VCaP (cell line): ENCODE results near the gene CDY2B.
"Not testable (repeated sequence)": the region's sequence is repeated elsewhere in the genome, so short reads cannot be mapped to it uniquely, and the experiment has no call there.

Source experiments
- H3K27ac ChIP-seq: fragments of 450-650 bp; 2 replicates; pipeline ENCODE4 v1.5.1; 2017

CDY2B gene, protein sequence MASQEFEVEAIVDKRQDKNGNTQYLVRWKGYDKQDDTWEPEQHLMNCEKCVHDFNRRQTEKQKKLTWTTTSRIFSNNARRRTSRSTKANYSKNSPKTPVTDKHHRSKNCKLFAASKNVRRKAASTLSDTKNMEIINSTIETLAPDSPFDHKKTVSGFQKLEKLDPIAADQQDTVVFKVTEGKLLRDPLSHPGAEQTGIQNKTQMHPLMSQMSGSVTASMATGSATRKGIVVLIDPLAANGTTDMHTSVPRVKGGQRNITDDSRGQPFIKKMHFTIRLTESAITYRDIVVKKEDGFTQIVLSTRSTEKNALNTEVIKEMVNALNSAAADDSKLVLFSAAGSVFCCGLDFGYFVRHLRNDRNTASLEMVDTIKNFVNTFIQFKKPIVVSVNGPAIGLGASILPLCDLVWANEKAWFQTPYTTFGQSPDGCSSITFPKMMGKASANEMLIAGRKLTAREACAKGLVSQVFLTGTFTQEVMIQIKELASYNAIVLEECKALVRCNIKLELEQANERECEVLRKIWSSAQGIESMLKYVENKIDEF

DNA sequence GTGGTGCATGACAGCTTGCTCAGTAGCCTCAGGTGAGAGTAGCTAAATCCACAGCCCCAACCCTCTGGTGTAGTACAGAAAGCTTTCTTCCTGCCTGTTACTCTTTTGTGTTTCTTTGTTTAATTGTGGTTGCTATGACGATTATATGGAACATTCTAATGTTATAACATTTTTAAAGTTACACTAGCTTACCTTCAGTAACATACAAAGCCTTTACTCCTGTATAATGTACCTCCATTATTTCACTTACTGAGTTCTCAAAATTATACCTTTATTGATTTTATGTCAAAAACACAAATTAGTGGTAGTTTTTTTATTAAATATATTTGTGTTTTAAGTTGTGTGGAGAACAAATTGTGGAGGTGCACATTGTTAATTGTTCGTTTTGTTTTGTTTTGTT lies at the start of gene CDY2B:
TSS of gene CDY2B (minus strand) at position 101 of the 400 bp plus-strand sequence. CDS start 328 bp downstream, outside the sequence.
- not testable (repeated sequence) for H3K27ac ChIP-seq

DNA sequence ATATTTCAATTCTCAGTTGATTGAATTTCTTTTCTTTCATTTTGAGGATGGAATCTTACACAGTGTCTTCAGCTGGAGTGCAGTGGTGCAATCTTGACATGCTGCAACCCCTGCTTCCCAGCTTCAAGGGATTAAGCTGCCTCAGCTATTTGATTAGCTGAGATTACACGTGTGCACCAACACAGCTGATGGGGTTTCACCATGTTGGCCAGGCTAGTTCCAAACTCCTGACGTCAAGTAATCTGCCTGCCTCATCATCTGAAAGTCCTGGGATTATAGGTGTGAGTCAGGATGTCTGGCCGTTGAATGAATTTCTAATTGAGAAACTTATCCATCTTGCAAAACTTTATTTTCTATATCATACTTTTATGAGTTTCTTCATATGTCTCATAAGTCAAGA lies 28.0 kb upstream of the CDY2B start:
- H3K27ac ChIP-seq, result not testable (repeated sequence)

DNA sequence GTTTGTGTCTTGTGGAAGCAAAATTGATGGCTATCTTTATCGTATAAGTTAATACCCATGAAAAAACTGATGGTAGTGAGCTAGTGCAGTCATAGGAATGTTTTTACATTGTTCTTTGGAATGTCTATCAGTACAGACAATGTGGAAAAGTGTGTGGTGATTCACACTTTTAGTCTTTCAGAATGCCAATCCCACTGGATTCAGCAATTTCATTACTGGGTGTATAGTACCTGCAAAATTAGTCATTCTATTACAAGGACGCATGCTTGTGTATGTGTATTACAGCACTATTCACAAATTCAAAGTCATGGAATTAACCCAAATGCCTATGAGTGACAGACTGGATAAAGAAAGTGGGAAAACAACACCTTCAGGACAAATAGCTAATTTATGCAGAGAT lies 27.3 kb upstream of the CDY2B start:
- not testable (repeated sequence) for H3K27ac ChIP-seq

DNA sequence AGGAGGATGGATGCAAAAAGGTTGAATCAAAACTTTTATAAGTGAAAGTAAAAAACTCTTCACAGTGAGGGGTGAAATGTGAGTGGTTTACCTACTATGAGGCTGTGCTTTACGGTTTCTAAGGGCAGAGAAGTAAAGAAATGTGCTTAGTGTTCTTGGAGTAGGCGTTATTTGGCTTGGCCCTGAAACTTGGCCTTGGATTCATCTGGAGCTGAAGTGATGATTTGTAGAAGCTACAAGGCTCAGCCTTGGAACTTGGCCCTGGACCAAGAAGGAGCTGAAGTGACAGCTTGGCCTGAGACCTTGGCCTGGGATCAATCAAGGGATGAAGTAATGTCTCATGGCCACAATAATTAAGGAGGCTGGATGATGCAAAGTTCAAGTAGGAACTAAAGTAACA lies 1.7 kb upstream of the CDY2B start:
- H3K27ac ChIP-seq, result not testable (repeated sequence)

DNA sequence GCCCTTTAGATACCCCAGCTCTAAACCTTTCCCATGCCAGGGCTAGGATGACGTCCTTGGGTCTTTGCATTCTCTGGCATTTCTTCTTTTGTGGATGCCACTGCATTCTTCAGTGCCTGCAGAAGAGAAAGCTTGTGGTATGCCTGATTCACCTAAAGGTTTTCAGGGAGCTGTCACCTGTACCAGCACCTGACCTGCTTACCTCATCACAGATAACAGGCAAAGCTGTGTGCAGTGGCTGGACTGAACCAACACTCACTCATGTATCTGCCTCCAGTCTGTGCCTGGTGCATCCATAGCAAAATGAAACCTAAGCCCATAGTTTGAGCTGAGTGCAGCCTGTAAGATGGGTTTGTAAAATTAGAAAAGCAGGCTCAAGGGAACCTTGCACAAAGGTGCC lies 3.3 kb downstream of the CDY2B start:
- not testable (repeated sequence) for H3K27ac ChIP-seq

DNA sequence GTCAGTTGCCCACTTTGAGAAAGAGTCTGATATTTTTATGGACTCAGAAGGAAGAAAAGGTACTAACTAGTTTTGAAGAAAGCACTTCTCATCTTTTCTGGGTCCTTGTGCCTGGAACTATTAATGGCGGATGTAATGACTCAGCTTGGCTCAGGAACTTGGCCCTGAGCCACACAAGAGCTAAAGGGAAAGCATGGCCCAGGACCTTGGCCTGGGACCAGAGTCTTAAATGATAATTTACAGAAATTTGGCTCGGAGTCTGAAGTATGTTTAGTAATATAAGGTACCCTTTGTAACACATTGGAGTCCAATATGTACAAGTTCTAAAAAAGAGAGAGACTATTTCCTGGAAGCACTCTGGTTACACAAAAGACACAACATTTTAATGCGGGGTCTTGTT lies 4.6 kb downstream of the CDY2B start:
- not testable (repeated sequence) for H3K27ac ChIP-seq

DNA sequence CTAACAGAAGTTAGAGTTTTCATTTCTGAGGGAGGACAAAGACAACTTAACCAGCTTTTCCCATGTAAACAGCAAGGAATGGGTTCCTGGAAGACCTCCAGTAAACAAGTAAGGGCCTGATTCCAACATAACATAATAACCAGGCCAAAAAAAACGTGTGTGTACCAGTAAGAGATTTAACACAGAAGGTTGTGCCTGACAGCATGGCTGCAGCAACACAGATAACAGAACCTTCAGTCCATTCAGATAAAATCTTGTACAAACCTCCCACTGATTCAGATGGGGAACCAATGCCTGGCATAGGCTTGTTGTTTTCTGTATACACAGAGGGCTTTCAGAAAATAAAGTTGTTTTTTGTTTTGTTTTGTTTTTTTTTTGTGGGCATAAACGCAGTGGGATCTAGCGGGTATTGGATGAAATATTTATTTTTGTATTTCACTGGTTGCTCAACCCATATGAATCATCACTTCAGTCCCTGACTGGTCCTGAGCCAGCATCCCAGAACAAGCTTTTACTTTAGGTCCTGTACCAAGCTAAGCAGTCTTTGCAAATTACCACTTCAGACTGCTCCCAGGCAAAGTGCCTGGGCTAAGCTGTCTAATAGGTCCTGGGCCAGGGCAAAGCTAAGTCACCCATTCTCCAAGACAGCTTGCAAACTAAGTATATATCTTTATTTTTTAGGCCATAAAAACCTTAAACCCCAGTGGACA lies 8.7 kb downstream of the CDY2B start:
- not testable (repeated sequence) for H3K27ac ChIP-seq

DNA sequence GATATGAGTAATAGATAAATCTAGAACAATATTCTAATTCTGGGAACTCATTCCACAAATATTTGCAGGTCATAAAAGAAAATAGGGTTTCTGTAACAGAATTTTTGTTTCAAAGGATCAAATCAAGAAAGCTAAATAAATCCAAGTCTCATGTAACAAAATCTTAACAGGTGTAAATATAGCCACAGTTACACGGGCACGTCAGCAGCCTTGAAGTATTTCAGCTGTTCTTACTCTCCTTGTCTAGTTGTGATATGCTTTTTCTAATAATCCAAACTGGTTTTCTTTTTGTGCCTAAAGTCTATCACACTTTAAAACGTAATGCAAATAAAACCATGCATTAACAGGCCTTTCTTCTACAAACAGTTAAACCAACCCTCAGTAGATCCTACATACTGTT lies 9.3 kb downstream of the CDY2B start:
- H3K27ac ChIP-seq, result not testable (repeated sequence)

DNA sequence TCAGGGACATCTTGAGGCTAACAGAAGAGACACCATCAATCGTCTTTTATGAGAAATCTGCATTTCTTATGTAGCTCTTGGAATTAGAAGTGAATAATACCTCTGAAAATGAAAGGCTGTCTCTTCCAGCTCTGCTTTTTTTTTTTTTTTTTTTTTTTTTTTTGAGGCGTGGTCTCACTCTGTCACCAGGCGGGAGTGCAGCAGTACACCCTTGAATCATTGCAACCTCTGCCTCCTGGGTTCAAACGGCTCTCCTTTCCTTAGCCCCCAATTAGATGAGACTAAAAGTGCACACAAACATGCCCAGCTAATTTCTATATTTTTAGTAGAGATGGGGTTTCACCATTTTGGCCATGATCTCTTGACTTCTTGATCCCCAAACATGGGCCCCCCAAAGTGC lies 12.2 kb downstream of the CDY2B start:
- H3K27ac ChIP-seq, result not testable (repeated sequence)

DNA sequence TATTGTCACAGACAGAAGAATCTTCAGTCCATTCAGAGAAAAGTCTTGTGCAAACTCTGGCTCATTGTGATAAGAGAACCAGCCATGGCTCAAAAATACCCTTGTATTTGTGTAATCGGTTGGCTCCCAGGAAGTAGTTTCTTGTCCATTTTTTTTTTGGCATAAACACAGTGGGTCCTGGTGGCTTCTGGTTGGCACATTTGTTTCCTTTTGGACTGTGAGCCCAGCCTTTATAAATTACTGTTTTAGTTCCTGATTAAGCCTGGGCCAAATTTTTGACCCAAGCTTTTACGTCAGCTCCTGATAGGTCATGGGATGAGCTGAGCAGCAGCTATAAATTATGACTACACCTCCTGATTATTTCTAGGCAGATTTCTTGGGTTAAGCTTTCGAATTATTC lies 19.4 kb downstream of the CDY2B start:
- H3K27ac ChIP-seq, result not testable (repeated sequence)

DNA sequence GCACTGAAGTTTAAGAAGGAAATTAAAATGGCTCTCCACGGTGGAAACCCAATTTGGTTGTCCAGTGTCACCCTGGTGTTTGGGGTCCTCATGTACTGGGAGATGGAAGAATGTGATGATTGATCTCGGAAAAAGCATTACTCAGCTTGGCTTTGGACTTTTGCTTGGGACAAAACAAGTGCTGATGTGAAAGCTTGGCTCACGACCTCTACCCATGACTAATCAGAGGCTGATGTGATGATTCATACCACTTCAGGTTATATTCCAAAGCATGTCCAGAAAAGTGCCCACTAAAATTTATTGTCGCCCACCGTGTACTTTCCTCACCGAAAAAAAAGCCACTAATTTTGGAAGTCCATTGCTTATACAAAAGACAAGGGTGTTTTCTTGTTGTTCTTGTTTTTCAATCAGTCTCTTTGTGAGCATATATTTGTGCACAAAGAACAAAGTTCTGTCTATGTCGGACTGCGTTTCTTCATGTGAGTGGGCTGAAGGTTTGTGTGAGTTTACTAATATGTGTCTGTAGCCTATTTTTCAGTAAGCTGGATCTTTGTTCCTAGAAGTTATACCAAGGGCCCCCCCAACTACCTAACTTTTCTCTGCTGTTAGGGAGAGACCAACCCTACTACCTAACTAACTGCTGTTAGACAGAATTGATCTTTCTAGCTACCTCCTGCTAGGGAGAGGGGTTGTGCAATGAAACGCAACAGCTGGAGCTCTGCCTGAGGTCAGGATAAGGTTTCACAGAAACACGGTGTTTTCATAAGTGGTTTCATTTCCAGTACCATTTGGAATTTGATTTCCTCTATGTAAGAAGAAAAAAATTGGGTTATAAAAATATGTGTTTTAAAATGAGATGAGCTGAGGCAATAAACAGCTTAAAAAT lies 22.8 kb downstream of the CDY2B start:
- H3K27ac ChIP-seq, result not testable (repeated sequence)

DNA sequence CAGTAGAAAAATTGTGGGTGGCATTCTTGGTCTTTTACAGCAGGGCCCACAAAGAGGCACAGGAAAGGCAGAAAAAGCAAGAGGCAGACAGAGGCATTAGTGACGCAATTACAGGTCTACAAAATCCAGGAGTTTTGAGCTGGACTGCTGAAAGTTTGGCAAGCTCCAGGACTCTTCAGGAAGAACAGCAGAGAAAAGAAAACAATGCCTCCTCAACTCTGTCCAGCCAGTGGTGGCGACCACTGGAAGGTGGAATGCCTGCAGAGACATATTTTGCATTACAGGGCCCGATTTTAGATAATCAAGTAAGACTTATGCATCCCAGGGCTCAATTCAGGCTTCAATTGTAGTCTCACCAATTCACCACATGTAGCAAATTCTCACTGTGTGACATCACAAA lies 23.5 kb downstream of the CDY2B start:
- not testable (repeated sequence) for H3K27ac ChIP-seq

DNA sequence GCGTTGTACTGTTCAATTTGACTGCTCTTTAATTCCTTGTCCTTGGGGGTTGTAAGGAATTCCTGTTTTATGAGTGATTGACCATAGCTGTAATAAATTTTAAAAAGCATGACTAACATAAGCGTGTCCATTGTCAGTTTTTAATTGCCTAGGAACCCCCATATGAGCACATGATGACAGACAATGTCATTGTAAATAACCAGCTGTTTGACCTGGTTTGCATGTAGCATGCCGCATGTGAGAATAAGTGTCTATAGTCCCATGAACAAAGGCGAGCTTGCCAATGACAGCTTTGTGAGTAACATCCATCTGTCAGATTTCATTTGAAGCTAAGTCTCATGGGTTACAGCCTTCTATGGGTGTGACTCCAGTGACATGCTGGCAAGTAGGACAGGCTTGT lies 30.9 kb downstream of the CDY2B start:
- H3K27ac ChIP-seq, result not testable (repeated sequence)

DNA sequence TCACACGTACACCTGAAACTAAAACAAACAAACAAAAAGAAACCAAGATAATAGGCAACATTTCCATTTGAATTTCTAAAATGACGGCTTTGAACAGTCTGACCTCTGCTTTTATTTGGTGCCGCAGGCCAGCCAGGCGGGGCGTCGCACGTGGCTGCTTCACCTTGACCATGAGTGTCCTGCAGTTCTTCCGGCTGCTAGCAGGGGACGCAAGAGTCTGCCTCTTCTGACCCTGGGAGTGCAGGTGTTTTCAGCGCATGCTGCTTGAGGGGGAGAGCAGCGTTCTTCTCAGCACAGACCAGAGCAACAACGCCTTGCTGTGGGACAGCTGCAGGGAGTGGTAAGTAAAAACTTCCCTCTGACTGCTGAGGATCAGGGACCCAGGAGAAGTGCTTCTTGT lies 47.9 kb downstream of the CDY2B start:
- H3K27ac ChIP-seq, result not testable (repeated sequence)
